B cell (primary cell): ENCODE results near the gene SMPD3.

Experiments
- CTCF ChIP-seq: fragments of 200-600 bp; IDR thresholded peaks from one replicate; pipeline ENCODE4 v1.8.0; 2022; ENCODE audit warnings: antibody characterized with exemption, mild to moderate bottlenecking
- EZH2 ChIP-seq: IDR thresholded peaks from 2 replicates; pipeline ENCODE4 v1.6.1; 2012; ENCODE audit warnings: borderline replicate concordance, low read depth, mild to moderate bottlenecking, moderate library complexity, low read length; ENCODE audit not compliant: insufficient read depth, poor library complexity, severe bottlenecking

DNA sequence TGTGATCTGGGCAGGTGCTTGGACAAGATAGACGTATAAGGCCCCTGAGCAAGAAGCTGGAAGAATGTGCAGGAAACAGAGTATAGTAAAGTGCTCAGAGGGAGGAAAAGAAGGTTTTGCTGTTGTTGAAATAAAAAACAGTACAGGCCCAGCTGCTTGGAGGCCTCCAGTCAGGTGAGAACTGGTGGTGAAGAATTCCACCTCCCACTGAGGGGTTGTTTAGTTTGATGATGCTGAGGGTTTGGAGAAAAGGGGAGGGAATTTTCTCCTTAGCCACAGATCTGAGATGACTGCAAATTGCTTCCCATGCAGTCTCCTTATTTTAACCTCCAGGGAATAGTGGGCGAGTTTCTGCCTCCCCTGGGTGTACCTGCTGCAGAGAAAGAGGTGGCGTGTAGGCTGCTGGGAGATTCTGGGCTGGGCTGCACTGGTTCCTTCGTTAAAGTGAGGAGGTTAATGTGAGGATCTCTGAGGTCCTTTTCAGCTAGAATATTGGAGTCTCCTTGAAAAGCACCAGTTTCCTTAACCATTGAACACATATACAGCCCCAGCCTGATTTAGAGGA, 25.8 kb downstream of the SMPD3 start:
- TF ChIP-seq CTCF, result no peak
- no peak for TF ChIP-seq EZH2
